ENCODE data around the gene ADCYAP1. TPM values are rescaled to one million over a fixed set of nuclear protein-coding genes. Genes with fewer than 3 reads are reported as not detected.
"Not testable (repeated sequence)": the region's sequence is repeated elsewhere in the genome, so short reads cannot be mapped to it uniquely, and the experiment has no call there.

Gene ADCYAP1
- 2.2 TPM for total RNA-seq

DNA sequence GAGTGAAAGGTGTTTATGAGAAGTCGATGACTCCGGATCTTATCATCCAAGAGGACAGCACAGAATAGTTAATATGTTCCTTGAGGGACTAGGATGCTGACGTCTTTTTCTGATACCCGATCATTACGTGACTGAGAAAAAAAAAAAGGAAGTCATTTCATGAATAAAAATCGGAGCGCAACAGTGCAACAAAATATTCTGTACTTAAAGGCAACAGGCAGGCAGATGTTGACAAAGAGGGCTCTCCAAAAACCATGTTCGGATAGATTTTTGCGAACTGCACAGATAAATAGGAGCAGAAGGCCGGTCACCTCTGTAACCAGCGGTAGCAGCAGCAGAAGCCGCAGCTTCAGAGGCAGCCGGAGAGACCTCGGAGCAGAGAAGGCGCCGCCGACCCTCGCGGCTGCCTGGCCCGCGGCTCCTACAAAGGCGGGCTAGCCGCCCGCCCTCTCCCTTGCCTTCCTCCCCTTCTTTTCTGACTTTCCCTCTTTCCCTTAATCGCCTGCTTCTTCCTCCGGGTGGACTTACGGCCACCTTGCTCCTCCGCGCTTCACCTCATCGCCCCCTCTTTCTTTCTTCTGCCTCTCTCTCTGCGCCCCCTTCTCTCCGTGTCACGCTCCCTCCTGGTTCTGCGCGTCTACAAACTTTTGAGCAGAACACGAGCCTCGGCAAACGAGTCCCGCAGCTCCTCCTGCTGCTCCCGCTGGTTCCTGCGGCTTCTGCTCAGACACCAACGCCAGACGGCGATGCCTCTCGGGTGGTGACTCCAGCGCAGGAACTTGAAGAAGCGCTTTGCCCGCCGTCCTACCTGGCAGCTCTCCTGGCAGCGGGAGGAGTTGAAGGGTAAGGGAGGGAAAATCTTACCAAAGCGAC, at the start of gene ADCYAP1:
ADCYAP1 (plus strand) TSS at position 654 of the 873 bp plus-strand sequence. CDS start 516 bp downstream, outside the sequence.
- Histone ChIP-seq H3K4me1 (peaks cover 47% of the 10 kb centered on the region), H3K9me3 (no peaks in the 10 kb centered on the region), H3K36me3 (no peaks in the 10 kb centered on the region), H3K27ac (no peak within 1 kb of the TSS), H3K4me3 (peak within 1 kb of the TSS in 1 of 2 donors; percentile 7), H3K27me3 (peaks cover 28% of the 10 kb centered on the region)
- intact Hi-C loops (cut with DNase I) = no loop called here
- DNase-seq (ENCODE audit: extremely low spot score in 2 of 2) = no peak
- TF ChIP-seq, protein P1, sequence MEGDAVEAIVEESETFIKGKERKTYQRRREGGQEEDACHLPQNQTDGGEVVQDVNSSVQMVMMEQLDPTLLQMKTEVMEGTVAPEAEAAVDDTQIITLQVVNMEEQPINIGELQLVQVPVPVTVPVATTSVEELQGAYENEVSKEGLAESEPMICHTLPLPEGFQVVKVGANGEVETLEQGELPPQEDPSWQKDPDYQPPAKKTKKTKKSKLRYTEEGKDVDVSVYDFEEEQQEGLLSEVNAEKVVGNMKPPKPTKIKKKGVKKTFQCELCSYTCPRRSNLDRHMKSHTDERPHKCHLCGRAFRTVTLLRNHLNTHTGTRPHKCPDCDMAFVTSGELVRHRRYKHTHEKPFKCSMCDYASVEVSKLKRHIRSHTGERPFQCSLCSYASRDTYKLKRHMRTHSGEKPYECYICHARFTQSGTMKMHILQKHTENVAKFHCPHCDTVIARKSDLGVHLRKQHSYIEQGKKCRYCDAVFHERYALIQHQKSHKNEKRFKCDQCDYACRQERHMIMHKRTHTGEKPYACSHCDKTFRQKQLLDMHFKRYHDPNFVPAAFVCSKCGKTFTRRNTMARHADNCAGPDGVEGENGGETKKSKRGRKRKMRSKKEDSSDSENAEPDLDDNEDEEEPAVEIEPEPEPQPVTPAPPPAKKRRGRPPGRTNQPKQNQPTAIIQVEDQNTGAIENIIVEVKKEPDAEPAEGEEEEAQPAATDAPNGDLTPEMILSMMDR (IDR thresholded peaks at IDR 0.05) = no peak
- TF ChIP-seq POLR2AphosphoS5 (IDR thresholded peaks at IDR 0.05; ENCODE audit: insufficient read depth in 1 of 2, low read depth in 1 of 2) = no peak
- TF ChIP-seq POLR2A (IDR thresholded peaks at IDR 0.05) = no peak

DNA sequence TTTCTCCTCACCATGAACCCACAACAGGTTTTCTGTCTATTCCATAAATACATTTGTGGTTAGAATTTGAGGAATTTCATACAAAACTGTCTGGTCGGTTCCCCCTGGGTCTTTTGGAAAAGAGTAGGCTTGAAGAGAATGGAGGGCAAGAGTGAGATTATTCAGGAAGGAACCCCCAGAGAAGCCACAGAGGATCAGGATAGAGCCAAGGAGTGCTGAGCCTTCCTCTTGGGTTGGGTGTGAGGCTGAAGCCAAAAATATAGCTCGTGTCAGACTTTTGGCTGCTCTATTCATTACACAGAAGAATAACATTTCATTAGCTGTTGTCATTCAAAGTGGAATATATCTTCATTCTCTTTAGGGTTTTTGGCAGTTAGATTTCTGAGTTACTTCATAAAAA, 46.7 kb upstream of the ADCYAP1 start:
- Histone ChIP-seq H3K4me3 (no peak overlapping the region), H3K36me3 (no peaks in the 10 kb centered on the region), H3K27ac (no peak overlapping the region), H3K27me3 (no peaks in the 10 kb centered on the region), H3K4me1 (no peaks in the 10 kb centered on the region), H3K9me3 (no peaks in the 10 kb centered on the region)
- intact Hi-C loops (cut with DNase I) = no loop called here
- no peak for DNase-seq (ENCODE audit: extremely low spot score in 2 of 2)
- no peak for TF ChIP-seq POLR2A (IDR thresholded peaks at IDR 0.05)
- TF ChIP-seq POLR2AphosphoS5 (IDR thresholded peaks at IDR 0.05; ENCODE audit: insufficient read depth in 1 of 2, low read depth in 1 of 2) = no peak
- TF ChIP-seq, protein P1 (IDR thresholded peaks at IDR 0.05) = no peak

DNA sequence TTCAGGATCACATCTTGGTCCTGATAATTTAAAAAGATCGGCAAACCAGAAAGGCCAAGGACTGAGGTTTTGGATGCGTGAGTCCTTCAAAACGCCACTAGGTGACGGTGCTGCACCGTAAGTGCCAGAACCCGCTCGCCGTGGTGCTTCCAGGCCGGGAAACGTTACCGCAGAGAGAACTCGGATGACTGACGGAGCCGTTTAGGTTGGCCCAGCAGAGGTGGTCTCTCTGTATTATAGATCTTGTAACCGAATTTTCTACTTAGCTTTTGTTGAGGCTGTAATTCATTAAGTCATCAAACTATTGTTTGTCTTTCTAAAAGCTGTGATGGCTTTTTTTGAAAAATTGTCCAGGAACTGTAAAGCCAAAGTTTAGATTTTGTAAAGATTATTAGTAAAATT, 39.8 kb upstream of the ADCYAP1 start:
- Histone ChIP-seq H3K4me1 (no peaks in the 10 kb centered on the region), H3K27ac (no peak overlapping the region), H3K9me3 (no peaks in the 10 kb centered on the region), H3K4me3 (no peak overlapping the region), H3K36me3 (no peaks in the 10 kb centered on the region), H3K27me3 (no peaks in the 10 kb centered on the region)
- DNase-seq (ENCODE audit: extremely low spot score in 2 of 2) = no peak
- intact Hi-C loops (cut with DNase I) = loop anchor here (5.0 kb wide), 1 partner anchor 97 kb away; no protein-coding TSS in a partner anchor
- no peak for TF ChIP-seq POLR2A (IDR thresholded peaks at IDR 0.05)
- TF ChIP-seq POLR2AphosphoS5 (IDR thresholded peaks at IDR 0.05; ENCODE audit: insufficient read depth in 1 of 2, low read depth in 1 of 2) = no peak
- TF ChIP-seq, protein P1 (IDR thresholded peaks at IDR 0.05) = peak; percentile 61 to 90 (median 76)

DNA sequence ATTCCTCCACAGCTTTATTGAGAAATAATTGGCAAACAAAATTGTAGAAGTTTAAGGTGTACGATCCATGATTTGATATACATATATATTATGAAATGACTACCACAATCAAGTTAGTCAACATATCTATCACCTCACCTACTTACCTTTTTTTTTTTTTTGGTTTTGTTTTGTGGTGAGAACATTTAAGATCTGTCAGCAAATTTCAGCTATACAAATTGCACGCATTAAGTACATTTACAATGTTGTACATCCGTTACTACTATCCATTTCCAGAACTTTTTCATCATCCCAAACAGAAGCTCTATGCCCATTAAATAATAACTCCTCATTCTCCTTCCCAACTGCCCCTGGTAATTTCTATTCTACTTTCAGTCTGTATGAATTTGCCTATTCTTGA, 37.4 kb upstream of the ADCYAP1 start:
- Histone ChIP-seq H3K9me3 (no peaks in the 10 kb centered on the region), H3K4me3 (no peak overlapping the region), H3K36me3 (no peaks in the 10 kb centered on the region), H3K4me1 (no peaks in the 10 kb centered on the region), H3K27me3 (no peaks in the 10 kb centered on the region), H3K27ac (no peak overlapping the region)
- TF ChIP-seq POLR2AphosphoS5 (IDR thresholded peaks at IDR 0.05; ENCODE audit: insufficient read depth in 1 of 2, low read depth in 1 of 2) = no peak
- TF ChIP-seq, protein P1 (IDR thresholded peaks at IDR 0.05) = no peak
- TF ChIP-seq POLR2A (IDR thresholded peaks at IDR 0.05) = no peak
- no peak for DNase-seq (ENCODE audit: extremely low spot score in 2 of 2)
- intact Hi-C loops (cut with DNase I) = loop anchor here (5.0 kb wide), 1 partner anchor 95 kb away; no protein-coding TSS in a partner anchor

DNA sequence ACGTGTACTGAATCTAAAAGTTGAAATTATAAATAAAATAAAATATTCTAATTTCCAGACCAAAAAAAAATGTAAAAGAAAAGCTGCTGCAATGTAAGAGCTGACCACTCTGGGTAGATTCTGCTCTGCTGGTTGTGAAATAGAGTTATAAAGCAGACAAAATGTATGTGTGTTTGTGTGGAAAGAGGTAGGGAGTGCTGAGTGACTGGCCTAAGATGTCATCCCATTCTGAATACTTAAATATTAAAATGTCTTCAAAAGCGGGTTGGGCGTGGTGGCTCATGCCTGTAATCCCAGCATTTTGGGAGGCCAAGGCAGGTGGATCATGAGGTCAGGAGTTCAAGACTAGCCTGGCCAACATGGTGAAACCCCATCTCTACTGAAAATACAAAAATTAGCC, 31.2 kb upstream of the ADCYAP1 start:
- H3K36me3 ChIP-seq; DNase-seq (ENCODE audit: extremely low spot score in 2 of 2); H3K27me3 ChIP-seq; H3K27ac ChIP-seq; H3K4me3 ChIP-seq; H3K4me1 ChIP-seq; H3K9me3 ChIP-seq; intact Hi-C loops (cut with DNase I): not testable (repeated sequence)

Measured in vagina (tissue), 2 donors.